ENCODE measurements around the gene PHACTR1.

Gene PHACTR1

DNA sequence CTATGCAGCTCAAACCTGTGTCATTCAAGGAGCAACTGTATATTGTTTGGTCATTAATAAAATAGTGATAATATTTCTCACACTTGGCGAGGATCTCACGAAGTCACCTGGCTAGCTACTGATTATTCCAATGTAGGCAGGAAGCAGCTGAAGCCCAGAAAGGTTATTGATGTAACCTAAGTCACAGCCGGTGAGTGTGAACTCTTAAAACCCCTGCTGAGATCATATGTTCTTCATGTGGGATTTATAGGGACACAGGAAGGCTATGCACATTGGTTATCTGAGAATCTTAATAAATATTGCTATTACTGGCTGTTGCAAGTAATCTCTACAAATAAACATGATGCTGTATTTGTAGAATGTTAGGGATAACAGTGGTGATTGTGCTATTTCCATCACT, 450.3 kb downstream of the PHACTR1 start:
- Histone ChIP-seq H3K36me3 (replicated peaks; ENCODE audit: low read depth, low read length) (no peaks in the 10 kb centered on the region), H3K4me2 (ENCODE audit: low read length) (no peak overlapping the region), H4K20me1 (ENCODE audit: insufficient read depth, low read length) (no peaks in the 10 kb centered on the region), H3K9me3 (ENCODE audit: insufficient read depth, low read length) (no peaks in the 10 kb centered on the region), H3K4me1 (ENCODE audit: low read length) (no peaks in the 10 kb centered on the region), H3K27me3 (ENCODE audit: low read depth, low read length) (peaks cover 6% of the 10 kb centered on the region; the same call in 1 of the 2 replicates), H3K4me3 (ENCODE audit: low read length) (no peak overlapping the region), H3K79me2 (ENCODE audit: low read length) (no peaks in the 10 kb centered on the region), H3K9ac (ENCODE audit: low read length) (no peak overlapping the region), H2AFZ (ENCODE audit: low read depth, low read length) (no peak overlapping the region), H3K27ac (ENCODE audit: low read length) (no peak overlapping the region)
- no peak for TF ChIP-seq EZH2phosphoT487 (IDR thresholded peaks at IDR 0.05; ENCODE audit: low read depth)
- TF ChIP-seq, protein P1, sequence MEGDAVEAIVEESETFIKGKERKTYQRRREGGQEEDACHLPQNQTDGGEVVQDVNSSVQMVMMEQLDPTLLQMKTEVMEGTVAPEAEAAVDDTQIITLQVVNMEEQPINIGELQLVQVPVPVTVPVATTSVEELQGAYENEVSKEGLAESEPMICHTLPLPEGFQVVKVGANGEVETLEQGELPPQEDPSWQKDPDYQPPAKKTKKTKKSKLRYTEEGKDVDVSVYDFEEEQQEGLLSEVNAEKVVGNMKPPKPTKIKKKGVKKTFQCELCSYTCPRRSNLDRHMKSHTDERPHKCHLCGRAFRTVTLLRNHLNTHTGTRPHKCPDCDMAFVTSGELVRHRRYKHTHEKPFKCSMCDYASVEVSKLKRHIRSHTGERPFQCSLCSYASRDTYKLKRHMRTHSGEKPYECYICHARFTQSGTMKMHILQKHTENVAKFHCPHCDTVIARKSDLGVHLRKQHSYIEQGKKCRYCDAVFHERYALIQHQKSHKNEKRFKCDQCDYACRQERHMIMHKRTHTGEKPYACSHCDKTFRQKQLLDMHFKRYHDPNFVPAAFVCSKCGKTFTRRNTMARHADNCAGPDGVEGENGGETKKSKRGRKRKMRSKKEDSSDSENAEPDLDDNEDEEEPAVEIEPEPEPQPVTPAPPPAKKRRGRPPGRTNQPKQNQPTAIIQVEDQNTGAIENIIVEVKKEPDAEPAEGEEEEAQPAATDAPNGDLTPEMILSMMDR (IDR thresholded peaks at IDR 0.05; ENCODE audit: low read depth, low read length), result no peak

DNA sequence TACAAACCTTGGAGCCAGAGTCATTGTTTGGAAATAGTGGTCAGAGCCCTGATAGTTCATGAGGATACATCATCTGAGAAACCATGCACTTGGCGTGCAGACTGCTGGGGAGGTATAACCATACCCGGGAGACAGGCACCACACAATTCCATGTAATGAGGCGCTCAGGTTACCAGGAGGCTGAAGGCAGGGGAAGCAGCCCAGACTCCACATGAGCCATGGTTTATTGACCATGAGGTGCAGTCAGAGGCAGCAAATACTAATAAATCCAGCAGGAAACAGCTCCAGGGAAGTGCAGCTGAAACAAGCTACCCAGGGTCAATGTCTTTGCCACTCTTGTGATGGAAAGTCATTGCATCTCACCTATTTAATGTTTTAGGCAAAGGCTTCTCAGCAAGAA, 455.7 kb downstream of the PHACTR1 start:
- Histone ChIP-seq H3K4me1 (ENCODE audit: low read length) (no peaks in the 10 kb centered on the region), H3K27ac (ENCODE audit: low read length) (no peak overlapping the region), H3K36me3 (replicated peaks; ENCODE audit: low read depth, low read length) (no peaks in the 10 kb centered on the region), H3K4me2 (ENCODE audit: low read length) (no peak overlapping the region), H3K9me3 (ENCODE audit: insufficient read depth, low read length) (no peaks in the 10 kb centered on the region), H2AFZ (ENCODE audit: low read depth, low read length) (no peak overlapping the region), H3K4me3 (ENCODE audit: low read length) (no peak overlapping the region), H4K20me1 (ENCODE audit: insufficient read depth, low read length) (no peaks in the 10 kb centered on the region), H3K9ac (ENCODE audit: low read length) (no peak overlapping the region), H3K79me2 (ENCODE audit: low read length) (no peaks in the 10 kb centered on the region), H3K27me3 (ENCODE audit: low read depth, low read length) (peaks cover 6% of the 10 kb centered on the region; the same call in 1 of the 2 replicates)
- no peak for TF ChIP-seq EZH2phosphoT487 (IDR thresholded peaks at IDR 0.05; ENCODE audit: low read depth)
- TF ChIP-seq, protein P1 (IDR thresholded peaks at IDR 0.05; ENCODE audit: low read depth, low read length), result no peak

- no peaks in the 10 kb centered on the region for H4K20me1 ChIP-seq (ENCODE audit: insufficient read depth, low read length)
- H3K4me2 ChIP-seq (ENCODE audit: low read length), result no peak overlapping the region
- TF ChIP-seq, protein P1 (IDR thresholded peaks at IDR 0.05; ENCODE audit: low read depth, low read length), result no peak
- no peak for TF ChIP-seq EZH2phosphoT487 (IDR thresholded peaks at IDR 0.05; ENCODE audit: low read depth)
- H3K4me3 ChIP-seq (ENCODE audit: low read length), result no peak overlapping the region
- no peaks in the 10 kb centered on the region for H3K36me3 ChIP-seq (replicated peaks; ENCODE audit: low read depth, low read length)
- no peak overlapping the region for H2AFZ ChIP-seq (ENCODE audit: low read depth, low read length)
- no peak overlapping the region for H3K9ac ChIP-seq (ENCODE audit: low read length)
- no peaks in the 10 kb centered on the region for H3K79me2 ChIP-seq (ENCODE audit: low read length)
- no peaks in the 10 kb centered on the region for H3K9me3 ChIP-seq (ENCODE audit: insufficient read depth, low read length)
- H3K27me3 ChIP-seq (ENCODE audit: low read depth, low read length), result peaks cover 8% of the 10 kb centered on the region; the same call in 1 of the 2 replicates
- no peaks in the 10 kb centered on the region for H3K4me1 ChIP-seq (ENCODE audit: low read length)
- H3K27ac ChIP-seq (ENCODE audit: low read length), result no peak overlapping the region
Observed at GRCh38 chr6:13175087-13175486, 458.5 kb downstream of the PHACTR1 start.

DNA sequence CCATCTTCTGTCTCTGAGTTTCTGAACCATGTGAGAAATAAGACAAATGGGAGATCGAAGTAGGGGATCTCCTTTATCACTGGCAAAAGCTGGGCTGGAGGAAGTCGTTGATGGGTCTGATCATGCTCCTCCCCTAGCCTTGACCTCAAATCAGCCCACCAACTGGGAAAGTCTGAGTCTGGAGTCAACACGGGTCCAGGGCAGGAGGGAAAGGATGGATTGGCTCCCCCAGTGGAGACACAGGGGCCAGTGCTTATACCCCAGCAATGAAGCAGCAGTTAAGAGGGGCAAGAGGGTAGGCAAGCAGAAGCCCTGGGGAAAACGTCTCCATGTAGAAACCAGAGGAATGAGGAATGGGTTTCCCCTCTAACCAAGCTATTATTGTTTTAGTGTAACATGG, 459.2 kb downstream of the PHACTR1 start:
- H3K36me3 ChIP-seq (replicated peaks; ENCODE audit: low read depth, low read length), result no peaks in the 10 kb centered on the region

More for the DNA sequence above, 459.2 kb downstream of the PHACTR1 start:
- Histone ChIP-seq H3K4me1 (ENCODE audit: low read length) (no peaks in the 10 kb centered on the region), H3K4me3 (ENCODE audit: low read length) (no peak overlapping the region), H3K9ac (ENCODE audit: low read length) (no peak overlapping the region), H3K27me3 (ENCODE audit: low read depth, low read length) (peaks cover 8% of the 10 kb centered on the region; the same call in 1 of the 2 replicates), H2AFZ (ENCODE audit: low read depth, low read length) (no peak overlapping the region), H3K79me2 (ENCODE audit: low read length) (no peaks in the 10 kb centered on the region), H3K9me3 (ENCODE audit: insufficient read depth, low read length) (no peaks in the 10 kb centered on the region), H3K4me2 (ENCODE audit: low read length) (no peak overlapping the region), H4K20me1 (ENCODE audit: insufficient read depth, low read length) (no peaks in the 10 kb centered on the region), H3K27ac (ENCODE audit: low read length) (no peak overlapping the region)
- TF ChIP-seq, protein P1 (IDR thresholded peaks at IDR 0.05; ENCODE audit: low read depth, low read length), result no peak
- no peak for TF ChIP-seq EZH2phosphoT487 (IDR thresholded peaks at IDR 0.05; ENCODE audit: low read depth)

Measured in OCI-LY3 (cell line).